GM21619 (cell line): ENCODE measurements around the gene ZSCAN23.

Experiments
- ATAC-seq: cut with Tn5 transposase; IDR thresholded peaks from one replicate; pipeline ENCODE4 v1.9.1; 2021; ENCODE audit not compliant: unreplicated experiment

ZSCAN23 gene

GRCh38 chr6:28383235-28384142 lies 59.8 kb downstream of the ZSCAN23 start:
- peak; percentile 84 for ATAC-seq
